ENCODE results near the gene BCL2L14.
A peak's percentile ranks its signal among the peaks of the same experiment; 100 is the strongest.

The BCL2L14 gene

DNA sequence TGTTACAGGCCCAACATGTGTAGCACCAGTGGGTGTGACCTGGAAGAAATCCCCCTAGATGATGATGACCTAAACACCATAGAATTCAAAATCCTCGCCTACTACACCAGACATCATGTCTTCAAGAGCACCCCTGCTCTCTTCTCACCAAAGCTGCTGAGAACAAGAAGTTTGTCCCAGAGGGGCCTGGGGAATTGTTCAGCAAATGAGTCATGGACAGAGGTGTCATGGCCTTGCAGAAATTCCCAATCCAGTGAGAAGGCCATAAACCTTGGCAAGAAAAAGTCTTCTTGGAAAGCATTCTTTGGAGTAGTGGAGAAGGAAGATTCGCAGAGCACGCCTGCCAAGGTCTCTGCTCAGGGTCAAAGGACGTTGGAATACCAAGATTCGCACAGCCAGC lies 8.6 kb downstream of the BCL2L14 start:
- Histone ChIP-seq H3K4me3 (no peak overlapping the region), H3K27me3 (ENCODE audit: low read depth) (no peaks in the 10 kb centered on the region), H3K4me1 (no peaks in the 10 kb centered on the region), H3K36me3 (replicated peaks) (no peaks in the 10 kb centered on the region), H3K9me3 (no peaks in the 10 kb centered on the region)
- no peak for DNase-seq (ENCODE audit: low spot score in 2 of 2)
- in situ Hi-C loops (cut with MboI; ENCODE audit: low sequenced_read_pairs) = no loop called here

DNA sequence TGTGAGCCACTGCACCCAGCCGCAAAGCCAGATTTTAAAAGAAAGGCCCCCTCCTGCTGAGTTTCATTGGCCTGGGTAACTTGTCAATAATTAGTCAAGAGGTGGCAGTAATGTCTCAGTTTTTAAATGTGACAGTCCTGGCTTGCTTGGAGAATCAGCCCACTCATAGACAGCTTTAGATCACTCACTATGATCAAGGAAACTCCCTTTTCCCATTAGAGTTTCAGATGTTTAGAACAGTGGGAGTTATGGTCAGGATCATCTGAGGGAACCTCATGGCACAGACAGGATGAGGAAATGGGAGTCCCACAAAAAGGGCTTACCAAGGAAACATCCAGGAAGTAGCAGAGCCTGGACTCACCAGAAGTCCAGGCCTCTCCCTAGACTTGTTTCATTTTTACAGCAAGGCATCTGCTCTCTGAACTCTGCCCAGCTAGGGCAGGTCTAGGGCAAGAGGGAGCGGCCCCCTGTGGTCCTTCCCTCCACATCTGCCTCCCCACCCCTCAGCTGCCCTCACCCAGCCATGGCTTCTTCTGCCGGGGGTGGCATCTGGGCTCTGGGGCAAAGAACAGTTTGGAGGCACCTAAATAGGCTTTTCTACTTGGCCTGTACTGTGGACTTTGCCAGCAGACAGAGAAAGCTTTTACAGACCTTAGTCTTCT lies 11.2 kb downstream of the BCL2L14 start:
- Histone ChIP-seq H3K4me3 (no peak overlapping the region), H3K36me3 (replicated peaks) (no peaks in the 10 kb centered on the region), H3K9me3 (no peaks in the 10 kb centered on the region), H3K4me1 (peaks cover 11% of the 10 kb centered on the region), H3K27me3 (ENCODE audit: low read depth) (no peaks in the 10 kb centered on the region)
- DNase-seq (ENCODE audit: low spot score in 2 of 2) = peak; percentile 27 to 36
- in situ Hi-C loops (cut with MboI; ENCODE audit: low sequenced_read_pairs) = loop anchor here (10.0 kb wide), 1 partner anchor 253 kb away; no protein-coding TSS in a partner anchor

DNA sequence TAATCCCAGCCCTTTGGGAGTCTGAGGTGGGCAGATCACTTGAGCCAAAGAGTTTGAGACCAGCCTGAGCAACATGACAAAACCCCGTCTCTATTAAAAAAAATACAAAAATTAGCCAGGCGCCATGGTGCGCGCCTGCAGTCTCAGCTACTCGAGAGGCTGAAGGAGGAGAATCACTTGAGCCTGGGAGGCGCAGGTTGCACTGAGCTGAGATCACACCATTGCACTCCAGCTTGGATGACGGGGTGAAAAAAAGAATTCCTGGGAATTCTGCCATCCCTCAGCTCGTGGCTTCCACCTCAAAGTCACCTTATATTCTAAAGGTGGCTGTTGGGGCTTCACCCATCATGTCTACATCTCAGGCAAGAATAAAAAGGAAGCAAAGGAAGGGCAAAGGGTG lies 12.9 kb downstream of the BCL2L14 start:
- in situ Hi-C loops (cut with MboI; ENCODE audit: low sequenced_read_pairs) = loop anchor here (10.0 kb wide), 1 partner anchor 251 kb away; no protein-coding TSS in a partner anchor
- H3K9me3 ChIP-seq = no peaks in the 10 kb centered on the region
- no peaks in the 10 kb centered on the region for H3K27me3 ChIP-seq (ENCODE audit: low read depth)
- DNase-seq (ENCODE audit: low spot score in 2 of 2) = no peak
- no peaks in the 10 kb centered on the region for H3K36me3 ChIP-seq (replicated peaks)
- H3K4me3 ChIP-seq = no peak overlapping the region
- H3K4me1 ChIP-seq = peaks cover 17% of the 10 kb centered on the region

DNA sequence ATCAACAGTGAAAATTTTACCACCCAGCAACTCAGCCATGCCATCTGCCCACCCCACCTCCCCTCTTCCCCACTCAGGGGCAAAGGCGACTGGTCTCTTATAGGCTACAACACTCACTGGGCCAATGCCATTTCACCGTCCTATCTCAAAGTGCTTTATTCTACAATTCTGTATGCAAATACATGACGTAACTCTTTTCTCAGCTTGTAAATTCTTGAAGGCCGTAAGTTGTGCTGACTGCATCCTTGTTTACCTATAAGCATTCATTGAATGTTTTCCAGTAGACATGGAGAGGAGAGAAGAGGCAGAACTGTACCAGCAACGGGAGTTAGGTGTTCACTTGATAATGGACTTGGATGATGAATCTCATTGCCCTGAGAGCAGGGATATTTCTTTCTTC lies 15.6 kb downstream of the BCL2L14 start:
- Histone ChIP-seq H3K9me3 (no peaks in the 10 kb centered on the region), H3K4me1 (peaks cover 17% of the 10 kb centered on the region), H3K4me3 (no peak overlapping the region), H3K36me3 (replicated peaks) (no peaks in the 10 kb centered on the region), H3K27me3 (ENCODE audit: low read depth) (no peaks in the 10 kb centered on the region)
- in situ Hi-C loops (cut with MboI; ENCODE audit: low sequenced_read_pairs) = loop anchor here (10.0 kb wide), 1 partner anchor 248 kb away; no protein-coding TSS in a partner anchor
- DNase-seq (ENCODE audit: low spot score in 2 of 2) = no peak

DNA sequence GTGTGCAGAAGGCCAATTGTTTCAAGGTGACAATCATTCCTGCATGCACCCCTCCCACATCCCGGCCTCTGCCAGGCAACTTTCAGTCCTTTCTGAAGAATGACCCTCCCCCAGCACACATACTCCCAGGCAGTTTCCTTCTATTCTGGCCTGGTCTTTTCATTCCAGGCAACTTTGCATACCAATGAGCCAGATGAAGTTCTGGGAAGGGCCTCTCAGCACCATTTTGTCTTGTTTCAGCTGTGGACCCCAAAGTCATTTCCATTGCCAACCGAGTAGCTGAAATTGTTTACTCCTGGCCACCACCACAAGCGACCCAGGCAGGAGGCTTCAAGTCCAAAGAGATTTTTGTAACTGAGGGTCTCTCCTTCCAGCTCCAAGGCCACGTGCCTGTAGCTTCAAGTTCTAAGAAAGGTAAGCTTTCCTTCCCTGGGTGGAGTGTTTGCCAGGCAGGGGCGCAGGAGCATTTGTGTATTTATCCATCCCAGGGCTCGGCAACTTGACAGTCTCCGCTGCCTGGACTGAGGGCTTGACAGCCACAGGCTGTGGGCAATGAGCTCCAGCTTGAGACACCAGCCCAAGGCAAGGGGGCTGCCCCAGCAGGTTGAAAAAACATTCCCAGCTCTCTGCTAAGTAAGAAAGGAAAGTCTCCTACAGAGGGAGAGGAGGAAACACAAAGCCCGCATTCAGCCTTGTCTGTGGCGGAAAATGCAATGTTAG lies 16.4 kb downstream of the BCL2L14 start:
- Histone ChIP-seq H3K36me3 (replicated peaks) (no peaks in the 10 kb centered on the region), H3K4me1 (peaks cover 17% of the 10 kb centered on the region), H3K27me3 (ENCODE audit: low read depth) (no peaks in the 10 kb centered on the region), H3K4me3 (no peak overlapping the region), H3K9me3 (no peaks in the 10 kb centered on the region)
- in situ Hi-C loops (cut with MboI; ENCODE audit: low sequenced_read_pairs) = loop anchor here (10.0 kb wide), 1 partner anchor 248 kb away; no protein-coding TSS in a partner anchor
- DNase-seq (ENCODE audit: low spot score in 2 of 2) = peak; percentile 77 to 88

DNA sequence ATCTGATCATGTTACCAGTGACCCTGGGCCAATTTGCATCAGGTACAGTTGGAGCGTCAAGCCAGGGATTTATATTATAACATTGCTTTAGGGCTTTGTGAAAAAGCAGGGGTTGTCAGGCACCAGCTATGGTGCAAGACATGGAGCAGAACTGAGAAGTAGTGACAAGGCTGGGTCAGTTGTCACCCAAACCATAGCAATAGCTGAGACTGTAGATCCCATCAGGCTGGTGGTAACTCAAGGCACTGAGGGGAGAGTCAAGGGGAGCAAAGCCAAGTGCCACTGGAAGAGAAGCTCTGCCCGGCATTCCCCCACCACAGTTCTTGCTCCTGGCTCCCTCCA lies 16.9 kb downstream of the BCL2L14 start:
- DNase-seq (ENCODE audit: low spot score in 2 of 2) = no peak
- in situ Hi-C loops (cut with MboI; ENCODE audit: low sequenced_read_pairs) = loop anchor here (10.0 kb wide), 1 partner anchor 247 kb away; no protein-coding TSS in a partner anchor
- H3K36me3 ChIP-seq (replicated peaks) = no peaks in the 10 kb centered on the region
- H3K27me3 ChIP-seq (ENCODE audit: low read depth) = no peaks in the 10 kb centered on the region
- H3K9me3 ChIP-seq = no peaks in the 10 kb centered on the region
- H3K4me3 ChIP-seq = no peak overlapping the region
- peaks cover 17% of the 10 kb centered on the region for H3K4me1 ChIP-seq

DNA sequence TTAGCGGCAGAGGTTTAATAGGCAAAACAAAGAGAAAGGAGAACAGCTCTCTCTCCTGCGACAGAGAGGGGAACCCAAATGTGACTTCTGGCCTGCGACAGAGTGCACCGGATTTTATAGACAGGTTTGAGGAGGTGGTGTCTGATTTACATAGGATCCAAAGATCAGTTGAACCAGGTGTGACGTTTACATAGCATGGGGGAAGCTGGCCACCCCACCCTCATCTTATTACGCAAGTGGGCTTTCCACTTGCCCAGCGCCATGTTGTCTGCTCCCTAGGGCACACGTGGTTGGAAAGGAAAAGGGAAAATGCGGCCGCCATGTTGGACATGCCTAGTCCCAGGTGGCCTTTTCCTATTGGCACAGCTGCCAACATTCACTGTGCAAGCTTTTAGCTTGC lies 17.4 kb downstream of the BCL2L14 start:
- in situ Hi-C loops (cut with MboI; ENCODE audit: low sequenced_read_pairs) = loop anchor here (10.0 kb wide), 1 partner anchor 247 kb away; no protein-coding TSS in a partner anchor

DNA sequence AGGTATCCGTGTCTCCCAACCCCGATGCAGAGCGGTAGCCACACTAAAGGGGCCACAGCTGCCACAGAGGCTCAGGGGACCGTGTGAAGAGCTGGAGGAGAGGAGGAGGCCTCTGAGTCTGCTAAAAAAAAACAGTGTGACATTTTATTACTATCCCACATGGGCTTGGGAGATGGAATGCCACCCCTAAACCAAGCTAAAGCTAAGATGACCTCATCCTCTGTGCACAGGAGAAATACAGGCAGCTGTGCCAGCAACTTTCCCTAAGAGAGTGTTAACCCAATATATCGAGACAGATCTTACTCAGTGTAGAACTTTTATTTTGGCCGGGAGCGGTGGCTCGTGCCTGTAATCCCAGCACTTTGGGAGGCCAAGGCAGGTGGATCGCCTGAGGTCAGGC lies 18.0 kb downstream of the BCL2L14 start:
- H3K9me3 ChIP-seq = no peaks in the 10 kb centered on the region
- H3K4me3 ChIP-seq = no peak overlapping the region
- in situ Hi-C loops (cut with MboI; ENCODE audit: low sequenced_read_pairs) = loop anchor here (10.0 kb wide), 1 partner anchor 246 kb away; no protein-coding TSS in a partner anchor
- H3K27me3 ChIP-seq (ENCODE audit: low read depth) = no peaks in the 10 kb centered on the region
- DNase-seq (ENCODE audit: low spot score in 2 of 2) = no peak
- H3K4me1 ChIP-seq = peaks cover 17% of the 10 kb centered on the region
- no peaks in the 10 kb centered on the region for H3K36me3 ChIP-seq (replicated peaks)

More for the DNA sequence above, 17.4 kb downstream of the BCL2L14 start:
- H3K36me3 ChIP-seq (replicated peaks) = no peaks in the 10 kb centered on the region
- H3K4me1 ChIP-seq = peaks cover 17% of the 10 kb centered on the region
- H3K27me3 ChIP-seq (ENCODE audit: low read depth) = no peaks in the 10 kb centered on the region
- H3K4me3 ChIP-seq = no peak overlapping the region
- no peaks in the 10 kb centered on the region for H3K9me3 ChIP-seq
- no peak for DNase-seq (ENCODE audit: low spot score in 2 of 2)

DNA sequence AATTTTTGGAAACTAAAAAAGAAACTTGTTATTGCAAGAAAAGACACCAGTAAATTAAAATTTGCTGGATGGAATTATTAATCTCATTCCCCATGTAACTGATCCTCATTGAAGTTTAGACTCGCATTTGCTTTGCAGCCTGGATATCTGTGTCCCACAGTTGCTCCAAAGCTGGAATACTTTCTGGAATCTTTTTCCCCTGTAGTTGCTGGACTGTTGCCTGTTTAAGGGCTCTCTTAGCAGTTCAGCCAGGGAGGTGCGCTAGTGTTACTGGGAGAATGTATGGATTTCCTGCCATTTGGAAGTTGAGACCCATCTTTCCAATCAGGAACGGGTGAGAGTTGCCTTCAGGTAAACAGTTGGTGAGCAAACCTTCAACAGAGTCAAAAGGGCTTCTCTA lies 20.3 kb downstream of the BCL2L14 start:
- in situ Hi-C loops (cut with MboI; ENCODE audit: low sequenced_read_pairs) = no loop called here
- DNase-seq (ENCODE audit: low spot score in 2 of 2) = no peak
- H3K4me3 ChIP-seq = no peak overlapping the region

DNA sequence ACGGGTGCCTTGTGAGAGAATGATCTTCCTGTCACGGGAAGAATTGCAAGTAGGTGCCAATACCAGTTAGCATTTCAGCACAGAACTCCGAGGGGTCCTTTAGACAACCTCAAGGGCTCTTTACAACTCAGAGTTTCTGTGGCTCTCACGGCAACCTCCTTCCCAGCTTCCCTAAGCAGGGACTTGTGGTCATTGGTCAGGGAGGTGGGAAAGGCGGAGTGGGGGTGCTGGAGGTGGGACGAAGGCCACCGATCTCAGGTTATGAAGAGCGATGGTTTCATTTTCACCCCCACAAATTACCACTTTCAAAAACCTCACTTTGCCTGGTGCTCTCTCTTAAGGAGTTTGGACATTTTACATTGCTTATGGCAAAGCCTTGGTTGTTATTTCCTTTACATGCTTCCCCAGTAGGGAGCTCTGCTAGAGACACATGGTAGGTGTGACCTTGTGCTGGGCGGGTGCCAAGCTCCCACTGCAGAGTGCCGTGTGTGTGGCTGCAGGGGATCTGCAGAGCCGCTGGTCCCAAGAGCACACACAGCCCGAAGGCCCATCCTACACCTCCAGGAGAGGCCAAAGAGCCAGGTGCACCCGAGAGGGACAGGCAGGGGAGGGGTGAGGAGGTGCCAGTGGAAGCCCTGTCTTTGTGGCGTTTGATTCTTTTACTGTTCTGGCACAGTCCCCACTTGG lies 21.4 kb downstream of the BCL2L14 start:
- no peaks in the 10 kb centered on the region for H3K9me3 ChIP-seq
- no peaks in the 10 kb centered on the region for H3K36me3 ChIP-seq (replicated peaks)
- no peaks in the 10 kb centered on the region for H3K27me3 ChIP-seq (ENCODE audit: low read depth)
- DNase-seq (ENCODE audit: low spot score in 2 of 2) = no peak
- H3K4me3 ChIP-seq = no peak overlapping the region
- in situ Hi-C loops (cut with MboI; ENCODE audit: low sequenced_read_pairs) = no loop called here
- peaks cover 5% of the 10 kb centered on the region for H3K4me1 ChIP-seq

More for the DNA sequence above, 20.3 kb downstream of the BCL2L14 start:
- peaks cover 16% of the 10 kb centered on the region for H3K4me1 ChIP-seq
- H3K36me3 ChIP-seq (replicated peaks) = no peaks in the 10 kb centered on the region
- no peaks in the 10 kb centered on the region for H3K9me3 ChIP-seq
- H3K27me3 ChIP-seq (ENCODE audit: low read depth) = no peaks in the 10 kb centered on the region

DNA sequence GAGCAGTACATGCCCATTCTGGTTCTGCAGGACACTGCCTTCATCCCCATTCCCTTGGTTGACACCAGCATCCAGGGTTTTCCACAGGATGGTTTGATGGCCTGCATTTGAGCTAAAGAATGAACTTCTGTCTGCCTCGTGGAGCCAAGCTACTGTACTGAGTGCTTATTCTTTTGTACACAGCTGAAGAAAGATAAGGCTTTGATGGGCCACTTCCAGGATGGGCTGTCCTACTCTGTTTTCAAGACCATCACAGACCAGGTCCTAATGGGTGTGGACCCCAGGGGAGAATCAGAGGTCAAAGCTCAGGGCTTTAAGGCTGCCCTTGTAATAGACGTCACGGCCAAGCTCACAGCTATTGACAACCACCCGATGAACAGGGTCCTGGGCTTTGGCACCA lies 23.7 kb downstream of the BCL2L14 start:
- no peaks in the 10 kb centered on the region for H3K36me3 ChIP-seq (replicated peaks)
- H3K4me3 ChIP-seq = no peak overlapping the region
- no peaks in the 10 kb centered on the region for H3K4me1 ChIP-seq
- in situ Hi-C loops (cut with MboI; ENCODE audit: low sequenced_read_pairs) = no loop called here
- no peaks in the 10 kb centered on the region for H3K9me3 ChIP-seq
- H3K27me3 ChIP-seq (ENCODE audit: low read depth) = no peaks in the 10 kb centered on the region
- DNase-seq (ENCODE audit: low spot score in 2 of 2) = no peak

DNA sequence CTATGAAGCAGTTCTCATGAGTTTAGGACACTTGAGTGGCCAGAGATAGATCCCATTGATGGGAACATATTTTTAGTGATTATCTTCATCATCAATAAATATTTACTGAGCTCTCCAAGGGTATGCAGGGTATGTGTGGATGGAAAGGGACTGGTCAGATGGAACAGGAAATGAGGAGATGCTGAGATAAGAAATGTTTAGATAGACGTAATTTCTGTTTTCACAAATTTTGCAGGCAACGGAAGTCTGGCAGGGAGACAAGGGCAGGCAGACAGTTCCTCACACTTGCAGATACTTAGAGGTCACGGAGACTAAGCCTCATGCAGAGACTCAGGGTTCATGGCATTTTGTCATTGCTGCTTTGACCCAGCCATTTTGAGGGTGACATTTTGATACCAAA lies 24.3 kb downstream of the BCL2L14 start:
- DNase-seq (ENCODE audit: low spot score in 2 of 2) = no peak
- no peaks in the 10 kb centered on the region for H3K36me3 ChIP-seq (replicated peaks)
- H3K4me3 ChIP-seq = no peak overlapping the region
- in situ Hi-C loops (cut with MboI; ENCODE audit: low sequenced_read_pairs) = no loop called here
- H3K9me3 ChIP-seq = no peaks in the 10 kb centered on the region
- no peaks in the 10 kb centered on the region for H3K27me3 ChIP-seq (ENCODE audit: low read depth)
- H3K4me1 ChIP-seq = no peaks in the 10 kb centered on the region

DNA sequence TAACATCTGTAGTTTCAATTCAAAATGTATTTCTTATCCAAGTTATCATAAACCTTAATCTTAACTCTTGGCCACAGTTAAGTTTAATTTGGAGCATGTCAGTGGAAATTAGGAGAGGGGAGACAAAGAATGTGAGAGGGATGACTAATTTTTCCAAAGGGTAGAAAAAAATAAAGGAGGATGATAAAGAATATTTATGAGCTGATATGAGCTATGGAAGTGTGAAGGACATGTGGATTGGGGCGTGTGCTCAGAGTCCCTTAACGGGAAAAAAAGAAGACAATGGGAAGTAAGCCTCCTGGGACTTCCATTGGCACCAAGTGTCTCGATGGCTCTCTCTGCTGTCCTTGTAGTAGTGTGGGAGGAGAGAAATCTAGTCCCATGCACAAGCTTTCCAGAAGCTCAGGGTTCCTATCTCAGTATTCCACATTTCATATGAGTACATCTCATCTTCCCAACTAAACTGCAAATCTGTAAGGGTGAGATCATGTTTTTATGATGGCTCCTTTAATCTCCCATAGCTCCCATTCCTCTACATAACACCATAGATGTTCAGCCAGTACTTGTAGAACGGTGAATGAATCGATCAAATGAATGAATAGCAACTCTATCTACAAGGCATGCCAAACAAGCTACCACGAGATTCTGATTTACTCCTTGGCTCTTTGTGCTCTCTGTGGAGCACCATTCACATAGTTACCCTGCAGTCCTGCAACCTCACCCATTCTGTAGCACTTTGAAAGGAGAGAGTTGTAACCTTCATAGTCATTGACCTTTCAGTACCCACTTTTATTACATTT lies 27.4 kb downstream of the BCL2L14 start:
- Histone ChIP-seq H3K36me3 (replicated peaks) (peaks cover 5% of the 10 kb centered on the region), H3K4me1 (no peaks in the 10 kb centered on the region), H3K4me3 (no peak overlapping the region), H3K27me3 (ENCODE audit: low read depth) (no peaks in the 10 kb centered on the region), H3K9me3 (no peaks in the 10 kb centered on the region)
- in situ Hi-C loops (cut with MboI; ENCODE audit: low sequenced_read_pairs) = no loop called here
- no peak for DNase-seq (ENCODE audit: low spot score in 2 of 2)
